Stimulated activated effector memory CD8-positive, alpha-beta T cell treated with anti-CD3 and anti-CD28 coated beads, Interleukin-12 subunit alpha, Interleukin-12 subunit beta, amount 100 ng/mL, for 72 hours (primary cell): ENCODE measurements around the gene RERE.
A peak's percentile ranks its signal among the peaks of the same experiment; 100 is the strongest.

Experiments used
- ATAC-seq: fragments of 150-1000 bp; cut with Tn5 transposase; 2 replicates; pipeline ENCODE4 v1.10.0; 2021
- DNase-seq, 2 donors: peaks; one replicate each; pipeline ENCODE4 v3.0.0; 2021 to 2022; ENCODE audit warnings: low spot score in 2 of 2
- H3K27ac Mint-ChIP-seq: one replicate; pipeline ENCODE4 v1.8.0; 2022; ENCODE audit warnings: mild to moderate bottlenecking, mixed read lengths
- H3K36me3 Mint-ChIP-seq: one replicate; pipeline ENCODE4 v1.8.0; 2022; ENCODE audit warnings: mild to moderate bottlenecking, mixed read lengths
- H3K4me1 Mint-ChIP-seq: one replicate; pipeline ENCODE4 v1.8.0; 2022; ENCODE audit warnings: mixed read lengths
- H3K4me3 Mint-ChIP-seq: one replicate; pipeline ENCODE4 v1.8.0; 2022; ENCODE audit warnings: mild to moderate bottlenecking, mixed read lengths
- H3K9me3 Mint-ChIP-seq: one replicate; pipeline ENCODE4 v1.8.0; 2022; ENCODE audit warnings: mixed read lengths

The RERE gene

GRCh38 chr1:8422510-8423268 is 394.8 kb downstream of the RERE start:
- Mint-ChIP-seq H3K9me3 (no peaks in the 10 kb centered on the region), H3K27ac (no peak overlapping the region), H3K4me3 (no peak overlapping the region)

GRCh38 chr1:8421721-8422120 is 395.7 kb downstream of the RERE start:
- Mint-ChIP-seq H3K4me1 (peaks cover 43% of the 10 kb centered on the region), H3K27ac (no peak overlapping the region), H3K36me3 (peaks cover 23% of the 10 kb centered on the region), H3K9me3 (no peaks in the 10 kb centered on the region), H3K4me3 (no peak overlapping the region)
- ATAC-seq (no peak), DNase-seq (no peak)

More at GRCh38 chr1:8422510-8423268, 394.8 kb downstream of the RERE start:
- DNase-seq, result no peak
- peaks cover 49% of the 10 kb centered on the region for H3K4me1 Mint-ChIP-seq
- ATAC-seq, result no peak
- H3K36me3 Mint-ChIP-seq, result peaks cover 18% of the 10 kb centered on the region

- DNase-seq (no peak), ATAC-seq (no peak)
- no peak overlapping the region for H3K4me3 Mint-ChIP-seq
- peaks cover 29% of the 10 kb centered on the region for H3K4me1 Mint-ChIP-seq
- no peak overlapping the region for H3K27ac Mint-ChIP-seq
- H3K36me3 Mint-ChIP-seq, result peaks cover 33% of the 10 kb centered on the region
- no peaks in the 10 kb centered on the region for H3K9me3 Mint-ChIP-seq
Measured at GRCh38 chr1:8420318-8420717, 397.1 kb downstream of the RERE start.

GRCh38 chr1:8419861-8420260 is 397.6 kb downstream of the RERE start:
- DNase-seq (no peak), ATAC-seq (no peak)
- Mint-ChIP-seq H3K36me3 (peaks cover 35% of the 10 kb centered on the region), H3K4me1 (peaks cover 25% of the 10 kb centered on the region), H3K9me3 (no peaks in the 10 kb centered on the region), H3K4me3 (no peak overlapping the region), H3K27ac (no peak overlapping the region)

DNA sequence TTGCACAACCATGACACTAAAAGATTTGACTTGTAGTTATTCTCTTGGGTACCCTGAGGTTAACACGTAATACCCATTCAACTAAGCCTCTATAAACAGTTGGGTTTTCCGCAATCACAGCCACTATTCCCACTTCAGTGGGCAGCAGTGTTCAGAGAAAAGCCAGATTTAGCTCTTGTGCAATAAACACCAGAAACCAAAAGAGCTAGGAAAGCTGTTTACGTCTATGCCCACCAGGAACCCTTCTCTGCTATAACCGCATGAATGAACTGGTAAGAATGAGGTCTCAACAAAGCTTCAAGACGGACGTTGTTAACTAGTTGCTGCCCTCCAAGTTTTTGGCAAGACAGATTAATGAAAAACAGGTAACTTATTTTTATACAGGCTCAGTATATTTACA is 398.3 kb downstream of the RERE start:
- H3K27ac Mint-ChIP-seq, result no peak overlapping the region
- H3K4me3 Mint-ChIP-seq, result no peak overlapping the region
- H3K9me3 Mint-ChIP-seq, result no peaks in the 10 kb centered on the region
- peaks cover 39% of the 10 kb centered on the region for H3K36me3 Mint-ChIP-seq
- H3K4me1 Mint-ChIP-seq, result peaks cover 18% of the 10 kb centered on the region
- ATAC-seq (no peak), DNase-seq (no peak)

GRCh38 chr1:8418301-8418700 is 399.1 kb downstream of the RERE start:
- H3K4me3 Mint-ChIP-seq, result no peak overlapping the region

GRCh38 chr1:8417625-8418024 is 399.8 kb downstream of the RERE start:
- ATAC-seq, result no peak

More at GRCh38 chr1:8418301-8418700, 399.1 kb downstream of the RERE start:
- Mint-ChIP-seq H3K36me3 (peaks cover 45% of the 10 kb centered on the region), H3K4me1 (peaks cover 15% of the 10 kb centered on the region), H3K27ac (no peak overlapping the region), H3K9me3 (no peaks in the 10 kb centered on the region)
- DNase-seq (no peak), ATAC-seq (no peak)

DNA sequence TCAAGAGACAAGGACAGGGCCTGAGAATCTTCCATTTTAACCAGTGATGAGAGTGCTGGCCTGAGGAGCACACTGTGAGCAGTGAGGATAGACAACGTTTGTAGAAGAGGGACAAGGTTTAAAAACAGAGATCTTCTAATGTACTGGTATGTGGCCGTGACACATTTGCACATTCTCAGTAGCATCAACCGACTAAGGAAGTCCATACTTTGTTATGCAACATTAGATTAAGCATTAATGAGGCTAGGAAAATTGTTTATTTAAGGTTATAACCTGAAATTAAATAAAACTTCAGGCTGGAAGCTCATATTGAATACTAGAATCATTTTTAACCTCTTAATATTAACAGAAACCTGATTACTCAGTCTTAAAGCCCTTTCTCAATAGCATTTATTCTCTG is 400.6 kb downstream of the RERE start:
- H3K36me3 Mint-ChIP-seq, result peaks cover 53% of the 10 kb centered on the region
- H3K27ac Mint-ChIP-seq, result no peak overlapping the region
- ATAC-seq (no peak), DNase-seq (no peak)
- no peaks in the 10 kb centered on the region for H3K9me3 Mint-ChIP-seq
- peaks cover 24% of the 10 kb centered on the region for H3K4me1 Mint-ChIP-seq
- H3K4me3 Mint-ChIP-seq, result no peak overlapping the region

More at GRCh38 chr1:8417625-8418024, 399.8 kb downstream of the RERE start:
- Mint-ChIP-seq H3K4me1 (peaks cover 17% of the 10 kb centered on the region), H3K27ac (no peak overlapping the region), H3K36me3 (peaks cover 48% of the 10 kb centered on the region), H3K4me3 (no peak overlapping the region), H3K9me3 (no peaks in the 10 kb centered on the region)
- DNase-seq, result no peak

DNA sequence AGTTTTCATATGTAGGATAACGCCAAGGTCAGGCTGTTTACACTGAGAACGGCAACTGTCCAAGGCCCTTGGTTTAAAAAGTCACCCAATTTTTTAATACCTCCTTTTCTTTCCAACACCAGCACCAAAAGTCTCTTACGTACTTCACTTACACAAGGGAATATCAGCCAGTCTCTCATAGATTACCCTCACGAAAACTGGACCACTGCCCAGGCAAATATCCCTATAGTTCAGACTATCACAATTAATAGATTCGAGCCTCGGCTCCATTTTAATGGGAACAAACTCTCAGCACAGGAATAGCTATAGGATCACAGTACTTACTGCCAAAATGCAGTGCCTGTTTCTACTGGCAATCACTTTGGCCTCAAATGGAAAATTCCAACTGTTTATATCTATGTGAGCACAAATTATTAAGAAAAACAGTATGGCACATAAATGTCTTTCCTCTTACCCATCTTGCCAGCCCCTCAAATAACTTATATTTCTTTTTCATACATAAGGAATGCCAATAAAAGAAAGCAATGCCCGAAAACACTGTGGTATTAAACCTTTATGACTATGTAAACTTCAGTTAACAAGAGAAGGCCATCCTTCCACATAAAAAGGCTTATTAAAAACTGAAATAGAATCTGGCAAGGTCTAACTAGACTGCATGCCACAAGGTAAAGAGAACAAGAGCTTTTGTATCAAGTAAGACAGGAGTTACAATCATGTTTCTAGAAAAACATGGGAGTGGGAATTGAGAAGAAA is 401.7 kb downstream of the RERE start:
- DNase-seq, result no peak

DNA sequence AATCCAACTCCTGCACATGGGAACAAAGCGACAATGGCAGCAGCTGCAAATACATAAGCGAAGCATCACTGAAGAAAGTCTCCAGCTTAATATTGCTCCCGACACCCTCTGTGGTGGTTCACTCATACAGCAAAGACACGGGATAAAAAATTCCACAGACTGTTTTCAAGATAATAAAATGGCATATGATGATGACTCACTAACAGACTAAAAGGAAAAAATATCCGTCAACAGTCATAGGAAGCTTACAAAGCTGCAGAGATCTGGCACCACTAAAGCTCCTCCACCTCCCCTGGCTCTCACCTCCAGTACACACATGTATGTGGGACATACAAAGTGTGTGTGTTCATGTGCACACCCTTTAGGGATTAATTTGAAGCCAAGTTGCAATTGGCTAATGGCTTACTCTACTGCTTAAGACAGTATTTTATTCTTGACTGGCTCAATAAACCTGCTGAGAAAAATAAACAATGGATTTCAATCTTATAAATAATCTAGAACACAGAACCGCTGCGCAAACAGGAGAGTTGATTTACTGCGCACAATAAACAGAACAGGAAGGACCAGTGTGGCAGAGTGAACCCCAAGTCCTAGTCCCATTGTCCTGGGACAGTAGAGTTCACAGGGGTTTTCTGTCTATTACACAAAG is 405.1 kb downstream of the RERE start:
- ATAC-seq (no peak), DNase-seq (no peak)
- Mint-ChIP-seq H3K4me3 (no peak overlapping the region), H3K4me1 (peaks cover 36% of the 10 kb centered on the region), H3K27ac (no peak overlapping the region), H3K9me3 (no peaks in the 10 kb centered on the region), H3K36me3 (peaks cover 53% of the 10 kb centered on the region)

More for the DNA sequence above, 401.7 kb downstream of the RERE start:
- H3K4me3 Mint-ChIP-seq, result no peak overlapping the region
- H3K27ac Mint-ChIP-seq, result no peak overlapping the region
- H3K9me3 Mint-ChIP-seq, result no peaks in the 10 kb centered on the region
- peaks cover 28% of the 10 kb centered on the region for H3K4me1 Mint-ChIP-seq
- ATAC-seq, result no peak
- H3K36me3 Mint-ChIP-seq, result peaks cover 53% of the 10 kb centered on the region

- Mint-ChIP-seq H3K36me3 (peaks cover 57% of the 10 kb centered on the region), H3K4me1 (peaks cover 36% of the 10 kb centered on the region), H3K4me3 (no peak overlapping the region), H3K9me3 (no peaks in the 10 kb centered on the region), H3K27ac (no peak overlapping the region)
- no peak for ATAC-seq
- no peak for DNase-seq
Measured at GRCh38 chr1:8411803-8412182, 405.6 kb downstream of the RERE start.

DNA sequence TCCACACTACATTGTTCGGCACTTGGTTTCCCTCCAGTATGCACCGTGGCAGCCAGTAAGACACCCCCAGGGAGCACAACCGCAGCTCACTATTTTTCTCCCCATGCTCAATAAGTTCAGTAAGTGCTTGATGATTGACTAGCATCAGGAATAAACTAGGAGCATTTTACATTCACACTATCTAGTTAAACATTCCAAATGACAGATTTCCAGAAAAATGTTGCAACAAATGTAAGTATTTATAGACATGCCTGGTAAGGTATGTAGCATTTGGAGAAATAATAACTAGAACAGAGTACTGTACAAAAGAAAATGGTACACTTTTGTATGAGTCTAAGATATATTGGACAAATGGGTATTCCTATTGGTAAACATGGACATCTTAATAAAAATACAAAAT is 406.6 kb downstream of the RERE start:
- DNase-seq, result no peak
- Mint-ChIP-seq H3K27ac (no peak overlapping the region), H3K4me1 (peaks cover 36% of the 10 kb centered on the region), H3K4me3 (no peak overlapping the region), H3K36me3 (peaks cover 57% of the 10 kb centered on the region), H3K9me3 (no peaks in the 10 kb centered on the region)
- no peak for ATAC-seq

DNA sequence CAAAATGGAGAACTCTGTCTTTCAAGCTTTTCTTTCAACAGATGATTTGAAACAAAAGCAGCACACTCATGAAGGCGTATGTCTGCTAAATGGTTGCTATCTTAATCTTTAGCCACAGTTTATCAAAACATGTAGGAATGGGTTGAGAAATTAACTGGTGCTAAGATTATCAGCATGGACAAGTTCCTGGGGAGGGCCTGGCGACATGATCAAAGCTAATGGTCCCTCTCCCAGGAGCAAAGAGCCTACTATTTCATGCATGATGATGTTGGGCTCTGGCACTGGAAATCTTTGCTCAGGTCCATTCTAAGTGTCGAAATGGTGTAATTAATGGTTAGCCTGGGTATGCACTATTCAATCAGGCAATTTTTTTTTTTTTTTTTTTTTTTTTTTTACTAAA is 407.8 kb downstream of the RERE start:
- Mint-ChIP-seq H3K27ac (no peak overlapping the region), H3K4me3 (peak overlapping the region; percentile 3), H3K36me3 (peaks cover 62% of the 10 kb centered on the region), H3K4me1 (peaks cover 36% of the 10 kb centered on the region), H3K9me3 (no peaks in the 10 kb centered on the region)
- DNase-seq (no peak), ATAC-seq (no peak)

DNA sequence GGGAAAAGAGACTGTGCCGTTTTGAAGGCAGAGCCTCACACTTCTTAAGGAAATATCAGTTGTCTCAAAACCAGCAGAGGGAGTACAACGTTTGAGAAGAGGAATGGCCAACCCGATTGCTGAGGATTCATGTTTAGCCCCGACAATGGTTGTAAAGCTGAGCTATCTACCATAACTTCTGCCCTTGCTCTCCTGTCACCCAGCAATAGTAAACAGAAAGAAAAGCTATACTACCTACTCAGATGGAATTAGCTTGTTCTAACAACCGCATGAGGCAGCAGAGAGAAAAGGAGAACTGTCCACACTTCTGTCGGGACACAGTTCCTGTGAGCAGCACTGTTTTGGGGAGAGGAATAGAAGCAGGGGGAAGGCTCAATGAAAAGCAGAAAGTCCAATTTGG is 408.3 kb downstream of the RERE start:
- Mint-ChIP-seq H3K9me3 (no peaks in the 10 kb centered on the region), H3K4me3 (peak overlapping the region; percentile 3), H3K4me1 (peaks cover 36% of the 10 kb centered on the region), H3K36me3 (peaks cover 61% of the 10 kb centered on the region), H3K27ac (peak overlapping the region; percentile 76)
- ATAC-seq, result no peak
- no peak for DNase-seq

- Mint-ChIP-seq H3K4me1 (peaks cover 36% of the 10 kb centered on the region), H3K4me3 (no peak overlapping the region), H3K36me3 (peaks cover 57% of the 10 kb centered on the region), H3K27ac (peak overlapping the region; percentile 76), H3K9me3 (no peaks in the 10 kb centered on the region)
- DNase-seq (no peak), ATAC-seq (no peak)
Measured at GRCh38 chr1:8408151-8408839, 409.1 kb downstream of the RERE start.
